Measurements from ENCODE around the gene COL4A1. TPM values are rescaled to one million over a fixed set of nuclear protein-coding genes. Genes with fewer than 3 reads are reported as not detected.

Gene COL4A1
- total RNA-seq, 1 experiment from 2014 or later = 4.8 TPM

GRCh38 chr13:110312339-110313031 is 5.5 kb upstream of the COL4A1 start:
- peak; percentile 91 to 95 for DNase-seq
- BruUV-seq (replicated peaks) = no TSS peak

GRCh38 chr13:110311443-110312338 is 4.7 kb upstream of the COL4A1 start:
- no peaks in the 10 kb centered on the region for H3K27me3 ChIP-seq (replicated peaks; ENCODE audit: control insufficient read depth, insufficient read depth, low read length)
- TF ChIP-seq CTCF (IDR thresholded peaks at IDR 0.05; ENCODE audit: insufficient read depth in 1 of 2, low read depth in 1 of 2, low read length in 1 of 2, severe bottlenecking in 1 of 2, unreplicated experiment in 1 of 2) = no peak
- POLR2A ChIA-PET = no interaction called here
- no peaks in the 10 kb centered on the region for H3K36me3 ChIP-seq (ENCODE audit: control insufficient read depth, insufficient read depth, low read length)
- intact Hi-C loops (cut with micrococcal nuclease; ENCODE audit: unreplicated experiment) = loop anchor here (1.0 to 10.0 kb wide), 7 partner anchors 36 to 603 kb away; partner anchors contain the start of gene ANKRD10
- no peak overlapping the region for H3K4me3 ChIP-seq (ENCODE audit: low read depth, low read length)
- H3K9me3 Mint-ChIP-seq (ENCODE audit: unreplicated experiment) = no peaks in the 10 kb centered on the region
- CTCF ChIA-PET = interaction anchor here (0.8 to 1.4 kb wide), 4 partner anchors 11 to 100 kb away, joined by 3 to 8 read pairs (median 3); no protein-coding TSS in a partner anchor
- H3K4me1 ChIP-seq = peaks cover 64% of the 10 kb centered on the region
- BruUV-seq (replicated peaks) = no TSS peak
- H3K36me3 Mint-ChIP-seq (ENCODE audit: insufficient read depth, unreplicated experiment) = peaks cover 12% of the 10 kb centered on the region
- DNase-seq = peak in 1 of 2 experiments; percentile 28
- peak overlapping the region; percentile 3 for H3K4me3 Mint-ChIP-seq (ENCODE audit: unreplicated experiment)
- peak overlapping the region; percentile 76 for H3K27ac Mint-ChIP-seq (ENCODE audit: unreplicated experiment)
- no peaks in the 10 kb centered on the region for H3K27me3 Mint-ChIP-seq (ENCODE audit: insufficient read depth, unreplicated experiment)
- H3K9me3 ChIP-seq = no peaks in the 10 kb centered on the region
- H3K4me1 Mint-ChIP-seq (ENCODE audit: low read depth, unreplicated experiment) = peaks cover 27% of the 10 kb centered on the region

More at GRCh38 chr13:110312339-110313031, 5.5 kb upstream of the COL4A1 start:
- CTCF ChIA-PET = interaction anchor here (0.8 to 1.4 kb wide), 4 partner anchors 12 to 100 kb away, joined by 3 to 8 read pairs (median 3); no protein-coding TSS in a partner anchor
- peak overlapping the region; percentile 3 for H3K4me3 Mint-ChIP-seq (ENCODE audit: unreplicated experiment)
- peaks cover 34% of the 10 kb centered on the region for H3K4me1 Mint-ChIP-seq (ENCODE audit: low read depth, unreplicated experiment)
- Histone ChIP-seq H3K4me1 (peaks cover 64% of the 10 kb centered on the region), H3K9me3 (no peaks in the 10 kb centered on the region), H3K36me3 (ENCODE audit: control insufficient read depth, insufficient read depth, low read length) (no peaks in the 10 kb centered on the region), H3K4me3 (ENCODE audit: low read depth, low read length) (no peak overlapping the region), H3K27me3 (replicated peaks; ENCODE audit: control insufficient read depth, insufficient read depth, low read length) (no peaks in the 10 kb centered on the region)
- H3K27me3 Mint-ChIP-seq (ENCODE audit: insufficient read depth, unreplicated experiment) = no peaks in the 10 kb centered on the region
- TF ChIP-seq CTCF (IDR thresholded peaks at IDR 0.05; ENCODE audit: insufficient read depth in 1 of 2, low read depth in 1 of 2, low read length in 1 of 2, severe bottlenecking in 1 of 2, unreplicated experiment in 1 of 2) = peak in 1 of 2 experiments; percentile 5
- intact Hi-C loops (cut with micrococcal nuclease; ENCODE audit: unreplicated experiment) = loop anchor here (1.0 to 10.0 kb wide), 7 partner anchors 35 to 602 kb away; partner anchors contain the start of gene ANKRD10
- H3K9me3 Mint-ChIP-seq (ENCODE audit: unreplicated experiment) = no peaks in the 10 kb centered on the region
- H3K36me3 Mint-ChIP-seq (ENCODE audit: insufficient read depth, unreplicated experiment) = peaks cover 16% of the 10 kb centered on the region
- POLR2A ChIA-PET = interaction anchor here (0.5 to 0.7 kb wide), 2 partner anchors 125 to 143 kb away, joined by 3 read pairs; no protein-coding TSS in a partner anchor
- peak overlapping the region; percentile 76 for H3K27ac Mint-ChIP-seq (ENCODE audit: unreplicated experiment)
